SW480 (cell line): ENCODE measurements around the gene PDHX.
A peak's percentile ranks its signal among the peaks of the same experiment; 100 is the strongest.
"Not testable (repeated sequence)": the region's sequence is repeated elsewhere in the genome, so short reads cannot be mapped to it uniquely, and the experiment has no call there.

Source experiments
- DNase-seq: peaks from one replicate; pipeline ENCODE4 v3.0.0-alpha.2; 2016; ENCODE audit warnings: low spot score

Gene PDHX

DNA sequence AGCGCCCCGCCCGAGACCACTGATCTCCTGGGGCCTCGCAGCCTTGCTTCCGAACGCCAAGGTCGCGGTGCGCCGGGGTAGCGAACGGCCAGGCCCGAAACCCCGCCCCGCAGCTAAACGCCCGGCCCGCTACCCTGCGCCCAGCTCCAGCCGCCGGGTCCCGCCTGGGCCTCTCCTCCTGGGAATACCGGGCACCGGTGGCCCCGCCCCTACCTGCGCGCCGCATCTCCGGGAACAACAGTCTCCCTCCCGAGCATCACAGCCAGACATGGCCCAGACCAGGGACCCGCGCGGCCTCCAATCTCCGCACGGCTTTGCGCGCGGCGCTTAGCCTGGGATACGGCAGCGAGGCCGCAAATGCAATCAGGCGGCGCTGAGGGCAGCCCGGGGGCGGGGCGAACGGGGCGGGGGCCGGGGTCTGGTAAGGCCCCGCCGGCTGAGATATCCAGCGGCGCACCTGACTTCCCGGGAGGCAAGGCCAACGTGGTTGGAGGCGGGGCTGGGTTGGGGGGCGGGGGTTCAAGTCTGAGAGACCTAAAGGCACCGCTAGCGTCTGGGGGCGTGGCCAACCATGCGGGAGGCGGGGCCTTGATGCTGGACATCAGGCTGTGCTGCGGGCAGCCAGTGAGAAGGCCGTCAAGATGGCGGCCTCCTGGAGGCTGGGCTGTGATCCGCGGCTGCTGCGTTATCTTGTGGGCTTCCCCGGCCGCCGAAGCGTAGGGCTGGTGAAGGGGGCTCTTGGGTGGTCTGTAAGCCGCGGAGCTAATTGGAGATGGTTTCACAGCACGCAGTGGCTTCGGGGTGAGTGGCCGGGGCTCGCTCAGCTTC is at the start of gene PDHX, which contains the start of gene APIP:
Gene PDHX (plus strand): TSS at position 604 of the 828 bp plus-strand sequence. CDS start 38 bp downstream, at position 642.
Gene APIP (minus strand): TSS at position 365 of the 828 bp plus-strand sequence. CDS start 95 bp downstream, at position 270.
- DNase-seq = peak; percentile 98

GRCh38 chr11:34869425-34869824 is 47.0 kb upstream of the PDHX start:
- no peak for DNase-seq

- no peak for DNase-seq
These were observed 45.7 kb upstream of the PDHX start for GRCh38 chr11:34870548-34871196.

DNA sequence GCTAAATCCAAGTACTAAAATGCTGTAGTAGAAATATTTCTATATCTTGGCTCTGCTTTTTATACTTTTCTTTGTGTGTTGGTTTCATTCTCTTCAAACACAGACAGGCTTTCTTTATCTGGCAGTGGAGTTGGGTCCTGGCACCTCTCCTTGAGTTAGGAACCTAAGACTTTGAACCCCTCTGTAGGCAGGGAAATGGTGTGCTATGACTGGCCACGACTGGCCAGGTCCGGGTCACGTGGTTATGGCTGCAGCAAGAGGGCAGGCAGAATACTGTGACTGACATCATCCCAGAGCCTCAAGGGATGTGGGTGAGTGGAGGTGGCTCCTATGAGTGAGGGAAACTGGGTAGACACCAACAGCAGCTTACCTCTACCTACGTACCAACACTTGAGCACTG is 42.2 kb upstream of the PDHX start:
- no peak for DNase-seq

GRCh38 chr11:34877375-34877975 is 38.9 kb upstream of the PDHX start:
- no peak for DNase-seq

- DNase-seq = no peak
These were observed 34.5 kb upstream of the PDHX start for GRCh38 chr11:34881900-34882299.

DNA sequence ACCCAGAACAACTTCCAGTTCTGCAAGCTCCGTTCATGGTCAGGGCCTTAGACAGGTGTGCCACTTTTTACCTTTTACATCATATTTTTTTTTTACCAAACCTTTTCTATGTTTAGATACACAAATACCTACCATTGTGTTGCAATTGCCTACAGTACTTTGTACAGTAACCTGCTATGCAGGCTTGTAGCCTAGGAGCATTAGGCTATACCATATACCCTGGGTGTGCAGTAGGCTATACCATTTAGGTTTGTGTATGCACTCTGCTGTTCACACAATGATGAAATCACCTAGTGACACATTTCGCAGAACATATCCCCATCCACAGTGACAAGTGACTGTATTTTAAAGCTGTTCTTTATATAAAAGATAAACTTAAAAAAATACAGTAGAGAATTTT is 29.8 kb upstream of the PDHX start:
- DNase-seq = no peak

GRCh38 chr11:34887260-34887659 is 29.2 kb upstream of the PDHX start:
- no peak for DNase-seq

DNA sequence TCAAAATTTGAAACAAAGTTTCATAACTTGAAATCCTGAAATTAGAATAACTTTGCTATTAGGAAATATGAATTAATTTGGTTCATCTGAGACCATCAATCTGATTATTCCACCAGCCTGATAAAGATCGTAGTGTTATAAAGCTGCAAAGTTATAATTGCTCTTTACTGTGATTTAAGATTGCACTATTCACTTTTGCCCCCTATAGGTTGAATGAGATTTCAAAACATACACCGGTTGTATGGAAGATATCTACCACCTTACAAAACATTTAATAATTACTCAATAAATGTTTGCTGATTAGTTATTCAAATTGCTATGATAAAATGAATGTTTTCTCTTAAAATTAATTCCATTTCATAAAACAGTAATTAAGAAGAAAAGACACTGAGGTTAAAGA is 26.3 kb upstream of the PDHX start:
- peak; percentile 13 for DNase-seq

DNA sequence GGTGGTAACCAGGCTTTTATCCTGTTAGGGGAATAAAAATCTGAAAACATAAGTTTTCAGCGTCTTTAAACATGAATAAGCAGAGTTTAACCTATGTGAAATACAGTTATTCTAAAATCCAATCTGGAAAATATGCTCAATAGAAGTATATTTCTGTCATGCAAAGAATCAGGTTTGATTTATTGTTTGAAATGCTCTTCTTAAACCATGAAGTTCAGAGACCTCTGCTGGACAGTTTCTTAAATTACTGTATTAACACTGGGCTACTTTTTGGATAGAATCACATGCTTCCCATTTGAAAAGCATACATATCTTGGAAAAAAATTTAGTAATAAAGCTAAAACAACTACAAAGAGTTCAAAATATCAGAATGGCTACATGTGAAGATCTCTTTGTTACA is 25.6 kb upstream of the PDHX start:
- DNase-seq = peak; percentile 77

- peak; percentile 7 for DNase-seq
These were observed 24.8 kb upstream of the PDHX start for GRCh38 chr11:34891611-34892010.

GRCh38 chr11:34893416-34893815 is 23.0 kb upstream of the PDHX start:
- DNase-seq = no peak

DNA sequence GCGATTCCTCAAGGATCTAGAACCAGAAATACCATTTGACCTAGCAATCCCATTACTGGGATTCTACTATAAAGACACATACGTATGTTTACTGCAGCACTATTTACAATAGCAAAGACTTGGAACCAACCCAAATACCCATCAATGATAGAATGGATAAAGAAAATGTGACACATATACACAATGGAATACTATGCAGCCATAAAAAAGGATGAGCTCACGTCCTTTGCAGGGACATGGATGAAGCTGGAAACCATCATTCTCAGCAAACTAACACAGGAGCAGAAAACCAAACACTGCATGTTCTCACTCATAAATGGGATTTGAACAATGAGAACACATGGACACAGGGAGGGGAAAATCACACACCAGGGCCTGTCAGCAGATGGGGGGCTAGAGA is 20.2 kb upstream of the PDHX start:
- DNase-seq = not testable (repeated sequence)

DNA sequence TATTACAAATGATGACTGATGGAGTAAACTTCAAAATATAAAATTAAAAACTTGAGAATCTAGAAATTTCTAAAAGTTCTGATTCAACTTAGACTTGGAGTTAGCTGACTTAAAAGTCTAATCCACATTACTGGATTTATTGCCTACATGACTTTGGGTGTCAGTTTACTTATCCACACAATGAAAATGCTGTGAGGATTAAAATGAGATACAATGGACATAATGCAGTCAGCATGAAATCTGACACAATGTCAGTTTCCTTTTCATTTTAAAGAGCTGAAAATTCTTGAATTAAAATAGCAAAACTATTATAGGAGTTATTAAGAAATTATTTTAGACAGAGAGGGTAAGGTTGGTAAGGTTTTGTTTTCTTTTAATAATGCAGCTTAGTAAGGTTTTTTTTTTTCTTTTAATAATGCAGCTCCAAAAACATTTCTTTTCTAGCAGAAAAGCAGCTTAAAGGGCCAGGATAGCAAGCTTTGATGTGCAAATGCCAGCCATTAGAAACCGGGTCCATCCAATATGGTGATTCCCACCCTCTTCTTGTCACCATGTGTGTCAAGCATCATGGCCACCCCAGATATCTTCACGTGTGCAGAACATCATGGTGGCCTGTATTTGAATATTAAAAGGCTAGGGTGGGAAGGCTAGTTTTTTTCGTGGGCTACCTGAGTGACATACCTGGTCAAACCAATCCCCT is 19.1 kb upstream of the PDHX start:
- DNase-seq = no peak

DNA sequence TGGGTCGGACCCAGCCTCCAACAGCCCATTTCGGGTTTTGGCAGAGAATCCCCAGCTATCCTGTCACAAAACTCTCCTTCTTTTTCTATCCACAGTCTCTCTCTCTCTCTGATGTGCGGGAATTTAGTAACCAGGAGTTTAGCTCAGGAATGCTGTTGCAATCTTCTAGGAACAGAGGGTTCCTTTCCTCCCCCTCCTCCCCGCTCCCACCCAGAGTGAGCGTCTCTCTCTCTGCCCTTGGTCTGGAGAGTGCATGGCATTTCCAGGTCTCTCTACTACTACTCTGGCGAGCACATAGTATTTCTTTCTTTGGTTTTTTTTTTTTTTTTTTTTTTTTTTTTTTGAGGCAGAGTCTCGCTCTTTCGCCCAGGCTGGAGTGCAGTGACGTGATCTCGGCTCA is 17.9 kb upstream of the PDHX start:
- no peak for DNase-seq

GRCh38 chr11:34899633-34900016 is 16.8 kb upstream of the PDHX start:
- DNase-seq = no peak

DNA sequence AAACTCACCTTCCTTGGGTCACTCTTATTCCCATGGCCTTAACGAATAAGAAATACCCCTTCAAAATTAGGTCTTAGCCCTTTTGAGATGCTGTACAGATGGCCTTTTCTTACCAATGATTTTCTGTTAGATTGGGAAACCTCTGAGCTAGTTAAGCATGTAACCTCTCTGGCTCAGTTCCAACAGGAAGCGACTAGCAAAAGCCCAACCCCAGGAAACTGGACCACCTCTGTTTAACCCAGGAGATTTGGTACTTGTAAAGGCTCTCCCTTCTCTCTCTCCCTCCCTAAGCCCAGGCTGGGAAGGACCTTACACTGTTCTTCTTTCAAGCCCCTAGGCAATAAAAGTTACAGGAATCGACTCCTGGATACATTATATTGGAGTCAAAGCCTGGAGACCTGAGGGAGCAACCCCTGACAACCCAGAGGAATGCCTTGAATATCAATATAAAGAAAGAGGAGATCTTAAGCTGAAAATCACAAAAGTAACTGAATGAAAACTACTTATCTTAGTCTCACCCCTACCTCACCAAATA is 11.9 kb upstream of the PDHX start:
- DNase-seq = no peak

DNA sequence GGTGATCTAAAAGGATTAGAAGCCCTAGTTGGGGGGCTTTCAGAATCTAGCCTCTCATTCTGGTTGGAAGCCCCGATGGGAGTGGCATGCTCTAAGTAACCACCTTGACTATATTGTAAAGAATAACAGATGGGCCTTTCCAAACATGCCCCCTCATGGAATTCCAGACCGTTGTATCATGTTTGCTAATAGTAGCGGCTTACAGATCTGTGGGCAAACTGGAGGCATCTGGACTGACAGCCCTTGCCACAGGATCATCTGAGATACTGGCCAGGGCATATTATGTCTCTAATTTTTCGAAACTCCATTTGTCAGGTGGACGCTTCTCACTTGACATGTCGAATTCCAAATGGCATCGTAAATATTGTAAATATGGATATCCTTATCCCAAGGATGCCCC is 10.8 kb upstream of the PDHX start:
- DNase-seq = no peak

GRCh38 chr11:34907934-34908593 is 8.4 kb upstream of the PDHX start:
- no peak for DNase-seq

GRCh38 chr11:34909415-34909814 is 7.0 kb upstream of the PDHX start:
- no peak for DNase-seq

DNA sequence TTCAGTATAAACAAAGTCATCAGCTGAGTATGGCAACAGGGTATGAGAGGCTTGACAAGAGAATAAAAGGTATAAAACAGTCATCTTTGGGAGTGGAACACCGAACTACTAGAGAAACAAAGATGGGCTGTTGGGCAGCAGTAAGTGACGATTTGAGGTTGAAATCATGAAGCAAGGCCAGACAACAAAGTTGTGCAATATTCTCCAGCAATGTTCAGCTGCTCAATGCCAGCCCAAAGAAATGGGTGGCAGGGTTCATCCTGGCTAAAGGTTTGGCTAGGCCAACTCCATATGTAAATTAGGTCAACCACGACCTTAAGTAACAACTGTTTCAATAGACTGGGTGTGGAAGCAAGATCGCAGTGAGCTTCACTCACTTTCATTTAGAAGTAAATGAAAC is 6.5 kb upstream of the PDHX start:
- no peak for DNase-seq

DNA sequence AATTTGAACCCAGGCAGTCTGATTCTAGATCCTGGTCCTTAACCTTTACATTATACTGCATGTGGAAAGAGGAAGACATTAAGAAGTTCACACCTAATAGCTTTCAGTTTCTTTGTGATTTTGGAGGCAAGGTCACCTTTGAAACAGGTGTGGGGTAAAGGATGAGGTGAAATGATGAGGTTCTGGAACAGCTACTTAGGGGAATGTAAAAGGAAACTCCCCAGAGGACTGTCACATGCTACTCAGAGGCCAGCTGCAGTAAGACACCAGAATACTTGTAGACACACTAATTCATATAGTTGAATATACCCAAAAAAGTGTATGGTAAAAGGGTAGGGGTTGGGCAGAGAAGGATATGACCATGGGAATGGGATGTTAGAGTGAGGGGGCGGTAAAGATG is 5.6 kb upstream of the PDHX start:
- DNase-seq = no peak
